ENCODE data around the gene RNF224.

RNF224 gene

DNA sequence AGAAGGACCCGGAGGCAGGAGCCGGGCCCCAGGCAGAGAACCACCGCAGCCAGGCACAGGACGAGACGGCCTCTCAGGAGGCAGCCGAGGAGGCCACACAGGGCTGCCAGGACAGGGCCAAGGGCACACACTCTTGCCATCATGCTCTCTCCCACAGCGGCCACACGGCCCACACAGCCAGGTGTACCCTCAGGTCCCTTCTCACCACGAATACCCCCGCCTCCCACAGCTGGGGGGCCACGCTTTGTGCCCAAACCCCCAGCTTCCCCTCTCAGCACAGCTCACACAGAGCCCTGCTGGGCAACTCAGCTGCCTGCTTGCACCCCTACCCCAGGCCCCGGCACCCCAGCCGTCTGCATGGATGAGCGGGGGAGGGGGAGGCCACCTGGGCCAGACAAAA, 33.5 kb upstream of the RNF224 start:
- H3K9me3 ChIP-seq (replicated peaks; ENCODE audit: low read length): no peaks in the 10 kb centered on the region
- H3K4me3 ChIP-seq (ENCODE audit: low read length): no peak overlapping the region
- H3K9ac ChIP-seq (ENCODE audit: low read depth, low read length): no peak overlapping the region
- H3K27me3 ChIP-seq (ENCODE audit: control insufficient read depth, insufficient read depth, low read length): no peaks in the 10 kb centered on the region
- H3K4me2 ChIP-seq (ENCODE audit: low read length): no peak overlapping the region
- H3K4me1 ChIP-seq (ENCODE audit: control insufficient read depth, insufficient read depth, low read length): peaks cover 23% of the 10 kb centered on the region
- H3K36me3 ChIP-seq (ENCODE audit: insufficient read depth, low read length): peaks cover 27% of the 10 kb centered on the region

DNA sequence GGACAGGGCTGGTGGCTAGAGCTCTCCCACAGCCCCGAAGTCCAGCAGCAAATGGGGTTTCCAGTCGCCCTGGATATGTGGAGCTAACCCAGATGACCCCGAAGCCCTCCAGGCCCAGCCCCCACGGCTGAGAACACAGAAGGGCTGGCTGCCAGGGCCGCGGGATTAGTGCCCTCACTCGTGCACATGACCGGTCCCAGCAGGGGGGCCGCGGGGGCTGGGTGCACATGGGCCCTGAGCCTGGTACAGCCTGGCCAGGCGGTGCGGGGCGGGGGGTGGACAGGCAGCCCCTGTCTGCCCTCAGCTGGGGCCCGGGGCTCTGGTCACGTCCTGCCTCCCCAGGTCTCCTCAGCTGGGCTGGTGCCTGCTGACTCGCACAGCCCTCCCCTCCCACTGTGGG, 32.9 kb upstream of the RNF224 start:
- no peak overlapping the region for H3K4me3 ChIP-seq (ENCODE audit: low read length)
- peaks cover 27% of the 10 kb centered on the region for H3K36me3 ChIP-seq (ENCODE audit: insufficient read depth, low read length)
- H3K9me3 ChIP-seq (replicated peaks; ENCODE audit: low read length): no peaks in the 10 kb centered on the region
- H3K9ac ChIP-seq (ENCODE audit: low read depth, low read length): no peak overlapping the region
- H3K27me3 ChIP-seq (ENCODE audit: control insufficient read depth, insufficient read depth, low read length): no peaks in the 10 kb centered on the region
- no peak overlapping the region for H3K4me2 ChIP-seq (ENCODE audit: low read length)
- peaks cover 28% of the 10 kb centered on the region for H3K4me1 ChIP-seq (ENCODE audit: control insufficient read depth, insufficient read depth, low read length)

DNA sequence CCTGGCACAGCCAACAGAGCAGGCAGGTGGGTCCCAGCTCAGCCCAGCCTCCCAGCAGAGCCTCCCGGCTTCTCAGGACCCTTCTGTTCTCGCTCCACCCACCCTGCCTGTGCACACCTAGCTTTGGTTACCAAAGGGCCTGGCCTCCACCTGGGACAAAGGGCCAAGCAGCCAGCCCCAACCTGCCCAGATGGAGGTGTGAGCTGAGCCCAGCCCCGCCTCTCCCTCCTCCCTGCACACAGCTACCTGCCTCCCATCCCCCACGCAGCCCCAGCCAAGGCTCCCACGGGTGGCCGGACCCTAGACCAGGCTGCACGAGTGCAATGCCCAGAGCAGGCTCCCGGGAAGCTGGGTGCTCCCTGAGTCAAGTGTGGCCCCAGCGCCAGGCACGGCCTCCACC, 32.4 kb upstream of the RNF224 start:
- no peaks in the 10 kb centered on the region for H3K9me3 ChIP-seq (replicated peaks; ENCODE audit: low read length)
- peaks cover 25% of the 10 kb centered on the region for H3K36me3 ChIP-seq (ENCODE audit: insufficient read depth, low read length)
- no peak overlapping the region for H3K9ac ChIP-seq (ENCODE audit: low read depth, low read length)
- no peaks in the 10 kb centered on the region for H3K27me3 ChIP-seq (ENCODE audit: control insufficient read depth, insufficient read depth, low read length)
- H3K4me2 ChIP-seq (ENCODE audit: low read length): no peak overlapping the region
- H3K4me3 ChIP-seq (ENCODE audit: low read length): no peak overlapping the region
- H3K4me1 ChIP-seq (ENCODE audit: control insufficient read depth, insufficient read depth, low read length): peaks cover 26% of the 10 kb centered on the region

DNA sequence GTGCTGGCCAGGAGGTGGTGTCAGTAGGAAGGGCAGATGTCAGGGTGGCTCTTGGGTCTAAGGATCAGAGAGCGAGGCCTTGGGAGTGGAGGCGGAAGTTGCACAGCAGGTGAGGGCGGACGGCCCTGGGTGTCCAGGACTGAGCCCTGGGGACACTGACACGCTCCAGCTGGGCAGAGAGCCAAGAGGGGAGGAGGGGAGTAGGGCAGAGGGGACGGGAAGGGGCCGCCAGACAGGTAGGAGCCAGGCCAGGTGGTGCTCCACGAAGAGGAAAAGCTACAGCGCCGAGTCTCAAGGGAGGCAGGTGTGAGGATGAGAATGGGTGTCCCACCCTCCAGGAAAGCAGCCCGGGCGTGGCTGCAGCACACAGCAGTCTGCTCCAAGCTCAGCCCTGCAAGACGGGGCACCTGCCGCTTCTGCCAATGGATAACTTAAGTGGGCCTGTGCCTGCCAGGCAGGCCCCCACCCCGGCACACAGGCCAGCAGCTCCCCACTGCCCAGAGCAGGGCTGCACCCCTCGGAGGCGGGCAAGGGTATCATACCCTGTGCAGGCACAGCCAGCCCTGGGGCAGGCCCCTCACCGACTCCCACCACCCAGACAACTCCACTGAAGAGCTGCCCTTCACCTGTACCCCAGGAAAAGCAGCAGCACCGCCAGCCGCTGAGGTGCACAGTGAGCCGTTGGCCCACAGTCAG, 31.6 kb upstream of the RNF224 start:
- Histone ChIP-seq H3K9me3 (replicated peaks; ENCODE audit: low read length) (no peaks in the 10 kb centered on the region), H3K4me3 (ENCODE audit: low read length) (no peak overlapping the region), H3K9ac (ENCODE audit: low read depth, low read length) (no peak overlapping the region), H3K4me1 (ENCODE audit: control insufficient read depth, insufficient read depth, low read length) (peaks cover 22% of the 10 kb centered on the region), H3K27me3 (ENCODE audit: control insufficient read depth, insufficient read depth, low read length) (no peaks in the 10 kb centered on the region), H3K36me3 (ENCODE audit: insufficient read depth, low read length) (peaks cover 18% of the 10 kb centered on the region), H3K4me2 (ENCODE audit: low read length) (no peak overlapping the region)

DNA sequence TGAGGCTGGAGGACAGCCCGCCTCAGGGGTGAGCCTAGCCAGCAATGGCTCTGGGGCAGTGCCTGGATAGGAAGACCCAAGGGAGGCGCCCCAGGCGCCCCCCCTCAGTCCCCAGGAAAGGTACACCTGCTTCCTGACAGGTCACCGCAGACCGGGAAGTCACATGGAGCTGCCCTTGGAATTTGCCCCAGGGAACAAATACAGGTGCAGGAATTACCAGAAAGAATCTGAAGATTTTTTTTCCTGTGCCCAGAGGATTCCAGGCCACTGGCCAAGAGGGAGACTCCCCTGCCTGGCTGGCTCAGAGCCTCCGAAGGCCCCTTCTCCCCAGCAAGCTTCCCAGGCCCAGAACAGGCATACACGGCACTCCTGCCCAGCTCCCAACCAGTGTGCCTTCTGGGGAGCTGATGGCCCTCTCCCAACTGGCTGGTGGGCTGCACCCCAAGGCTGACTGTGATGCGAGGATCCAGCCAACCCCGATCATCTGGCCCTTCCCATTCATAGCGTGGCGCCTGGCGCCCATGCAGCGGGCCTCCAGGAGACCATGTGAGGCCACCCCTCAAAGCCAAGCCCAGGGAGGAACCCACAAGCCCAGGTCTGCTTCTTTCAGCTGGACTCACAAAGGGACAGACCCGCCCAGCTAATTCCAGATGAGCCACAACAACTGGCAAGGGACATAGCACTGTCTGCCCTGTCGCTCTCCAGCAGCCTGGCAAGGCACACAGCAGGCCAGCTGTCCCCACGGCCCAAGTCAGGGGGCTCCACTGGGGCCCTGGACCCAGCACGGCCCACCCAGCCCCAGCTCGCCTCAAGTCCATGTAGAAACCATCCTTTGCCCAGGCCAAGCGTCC, 29.0 kb upstream of the RNF224 start:
- Histone ChIP-seq H3K4me3 (ENCODE audit: low read length) (peak overlapping the region; percentile 84), H3K27me3 (ENCODE audit: control insufficient read depth, insufficient read depth, low read length) (no peaks in the 10 kb centered on the region), H3K4me1 (ENCODE audit: control insufficient read depth, insufficient read depth, low read length) (peaks cover 30% of the 10 kb centered on the region), H3K9me3 (replicated peaks; ENCODE audit: low read length) (no peaks in the 10 kb centered on the region), H3K4me2 (ENCODE audit: low read length) (peak overlapping the region; percentile 83), H3K36me3 (ENCODE audit: insufficient read depth, low read length) (no peaks in the 10 kb centered on the region), H3K9ac (ENCODE audit: low read depth, low read length) (peak overlapping the region; percentile 11)

DNA sequence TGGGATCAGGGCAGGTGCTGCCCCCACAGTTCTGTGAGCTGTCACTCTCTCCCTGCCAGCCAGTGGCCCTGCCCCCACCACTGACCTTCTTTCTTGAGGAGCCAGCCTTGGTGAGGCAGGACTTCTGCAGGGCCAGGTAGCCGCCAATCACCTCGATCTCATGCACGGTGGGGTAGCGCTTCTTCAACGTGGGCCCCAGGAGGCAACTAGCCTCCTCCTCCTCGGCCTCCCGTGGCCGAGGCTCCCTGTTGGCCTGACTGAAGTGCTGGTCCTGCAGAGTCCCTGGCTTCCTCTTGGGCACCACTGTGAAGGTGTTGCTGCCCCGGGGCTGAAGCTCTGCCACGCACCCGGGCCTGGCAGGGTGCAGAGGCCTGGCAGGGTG, 28.4 kb upstream of the RNF224 start:
- H3K4me2 ChIP-seq (ENCODE audit: low read length): peak overlapping the region; percentile 83
- H3K9ac ChIP-seq (ENCODE audit: low read depth, low read length): peak overlapping the region; percentile 44
- H3K27me3 ChIP-seq (ENCODE audit: control insufficient read depth, insufficient read depth, low read length): no peaks in the 10 kb centered on the region
- H3K9me3 ChIP-seq (replicated peaks; ENCODE audit: low read length): no peaks in the 10 kb centered on the region
- no peaks in the 10 kb centered on the region for H3K36me3 ChIP-seq (ENCODE audit: insufficient read depth, low read length)
- H3K4me3 ChIP-seq (ENCODE audit: low read length): peak overlapping the region; percentile 84
- H3K4me1 ChIP-seq (ENCODE audit: control insufficient read depth, insufficient read depth, low read length): peaks cover 32% of the 10 kb centered on the region

DNA sequence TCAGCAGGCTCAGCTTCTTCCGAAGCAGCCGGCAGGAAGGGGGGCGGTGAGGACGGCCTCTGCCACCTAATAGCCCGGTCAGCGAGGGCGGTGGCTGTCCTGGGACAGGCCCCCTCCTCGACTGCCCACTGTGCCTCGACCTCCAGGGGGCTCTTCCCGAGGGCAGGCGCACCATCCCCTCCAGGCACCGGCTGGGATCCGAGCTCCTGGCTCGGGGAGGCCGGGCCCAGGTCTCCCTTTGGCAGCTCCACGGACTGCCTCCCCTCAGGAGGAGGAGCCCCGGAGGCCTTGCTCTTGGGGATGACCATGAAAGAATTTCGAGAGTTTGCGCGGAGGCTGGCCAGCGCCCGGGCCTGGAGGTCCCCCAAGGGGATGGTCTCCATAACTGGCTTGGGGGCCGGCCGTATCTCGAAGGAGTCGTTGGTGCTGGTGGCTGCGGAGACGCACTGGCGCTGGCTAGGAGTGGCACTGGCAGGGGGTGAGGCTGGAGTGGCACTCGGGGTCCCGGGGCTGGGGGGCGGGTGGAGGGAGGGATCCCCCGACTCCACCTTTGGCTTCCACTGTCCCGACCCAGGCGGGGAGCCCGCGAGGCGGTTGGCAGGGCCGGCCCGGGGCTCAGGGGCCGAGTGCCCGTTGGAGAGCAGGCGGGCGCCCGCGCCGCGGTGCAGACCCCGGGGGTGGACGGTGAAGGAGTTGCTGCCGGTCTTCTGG, 27.7 kb upstream of the RNF224 start:
- no peaks in the 10 kb centered on the region for H3K27me3 ChIP-seq (ENCODE audit: control insufficient read depth, insufficient read depth, low read length)
- H3K4me2 ChIP-seq (ENCODE audit: low read length): peak overlapping the region; percentile 83
- H3K9me3 ChIP-seq (replicated peaks; ENCODE audit: low read length): no peaks in the 10 kb centered on the region
- peak overlapping the region; percentile 84 for H3K4me3 ChIP-seq (ENCODE audit: low read length)
- peak overlapping the region; percentile 44 for H3K9ac ChIP-seq (ENCODE audit: low read depth, low read length)
- H3K36me3 ChIP-seq (ENCODE audit: insufficient read depth, low read length): no peaks in the 10 kb centered on the region
- H3K4me1 ChIP-seq (ENCODE audit: control insufficient read depth, insufficient read depth, low read length): peaks cover 38% of the 10 kb centered on the region

DNA sequence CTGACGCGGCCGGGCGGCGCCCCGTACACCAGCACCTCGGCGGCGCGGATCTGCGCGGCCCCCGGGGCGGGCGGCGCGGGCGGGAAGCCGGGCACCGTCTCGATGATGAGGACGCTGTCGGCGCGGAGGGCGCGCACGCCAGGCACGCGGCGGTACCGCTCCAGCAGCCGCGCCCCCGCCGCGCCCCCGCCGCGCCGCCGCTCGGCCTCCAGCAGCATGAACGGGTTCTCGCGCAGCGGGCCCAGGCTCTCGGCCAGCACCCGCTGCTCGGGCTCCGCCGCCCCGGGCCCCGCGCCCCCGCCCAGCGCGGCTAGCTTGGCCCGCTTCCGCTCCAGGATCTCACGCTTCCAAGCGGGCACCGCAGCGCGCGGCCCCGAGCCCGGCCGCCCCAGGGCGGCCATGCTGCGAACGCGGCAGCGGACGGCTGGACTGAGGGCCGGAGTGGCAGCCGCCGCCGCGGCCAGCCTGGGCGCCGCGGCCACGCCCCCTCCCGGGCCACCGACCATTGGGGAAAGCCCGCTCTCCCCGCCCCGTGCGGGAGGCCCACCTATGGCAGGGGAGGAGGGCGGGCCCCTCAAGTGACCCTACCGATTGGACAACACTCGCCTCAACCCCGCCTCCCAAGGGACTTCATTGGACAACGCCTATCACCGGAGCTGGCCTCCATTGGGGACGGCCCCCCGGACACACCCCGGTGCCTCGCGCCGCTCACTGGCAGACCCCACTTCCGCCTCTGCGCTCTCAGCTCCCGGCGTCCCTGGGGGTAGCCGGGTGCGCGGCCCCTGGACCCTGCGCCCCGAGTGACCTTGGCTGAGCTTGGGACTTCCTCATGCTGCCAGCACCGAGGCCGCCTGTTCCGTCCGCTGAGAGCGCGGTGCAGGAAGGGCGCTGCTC, 26.7 kb upstream of the RNF224 start, which contains the start of gene TPRN:
Gene TPRN, minus strand, starts transcription at position 431 of the 894 bp plus-strand sequence. Its CDS starts 30 bp downstream, at position 401.
- Histone ChIP-seq H3K36me3 (ENCODE audit: insufficient read depth, low read length) (no peaks in the 10 kb centered on the region), H3K4me2 (ENCODE audit: low read length) (peak within 1 kb of the TSS; percentile 95), H3K4me3 (ENCODE audit: low read length) (peak within 1 kb of the TSS; percentile 93), H3K9ac (ENCODE audit: low read depth, low read length) (peak within 1 kb of the TSS; percentile 79), H3K9me3 (replicated peaks; ENCODE audit: low read length) (no peaks in the 10 kb centered on the region), H3K4me1 (ENCODE audit: control insufficient read depth, insufficient read depth, low read length) (peaks cover 41% of the 10 kb centered on the region), H3K27me3 (ENCODE audit: control insufficient read depth, insufficient read depth, low read length) (no peaks in the 10 kb centered on the region)

DNA sequence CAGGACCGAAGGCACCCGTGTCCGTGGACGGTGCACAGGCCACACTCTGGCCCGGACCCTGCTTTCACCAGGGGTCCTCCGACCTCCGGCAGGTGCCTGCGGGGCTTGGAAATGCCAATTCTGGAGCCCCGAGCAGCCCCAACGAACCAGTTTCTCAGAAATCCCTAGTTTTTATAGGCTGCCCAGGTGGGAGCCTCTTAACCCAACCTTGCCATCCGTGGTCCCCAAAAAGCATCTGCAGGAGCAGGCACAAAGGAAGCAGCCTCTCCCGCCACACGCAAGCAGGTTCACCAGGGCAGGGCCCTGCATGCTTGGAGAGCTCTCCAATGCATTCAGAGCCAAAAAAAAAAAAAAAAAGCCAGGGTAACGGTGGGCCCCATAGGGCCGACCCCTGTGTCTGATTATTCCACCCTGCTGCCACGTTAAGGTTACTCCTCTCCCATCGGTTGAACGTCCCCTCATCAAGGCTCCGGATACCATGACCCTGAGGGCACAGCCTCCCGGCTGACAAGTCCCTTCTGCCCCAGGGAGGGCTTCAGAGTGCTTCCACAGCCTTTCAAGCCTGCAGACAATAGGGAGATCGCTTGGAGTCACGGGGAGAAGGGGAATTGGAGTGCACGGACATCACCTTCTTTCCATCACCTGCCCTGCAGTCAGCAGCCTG, 26.0 kb upstream of the RNF224 start:
- H3K36me3 ChIP-seq (ENCODE audit: insufficient read depth, low read length): no peaks in the 10 kb centered on the region
- no peaks in the 10 kb centered on the region for H3K9me3 ChIP-seq (replicated peaks; ENCODE audit: low read length)
- H3K4me3 ChIP-seq (ENCODE audit: low read length): peak overlapping the region; percentile 93
- H3K9ac ChIP-seq (ENCODE audit: low read depth, low read length): peak overlapping the region; percentile 78
- H3K4me1 ChIP-seq (ENCODE audit: control insufficient read depth, insufficient read depth, low read length): peaks cover 45% of the 10 kb centered on the region
- no peaks in the 10 kb centered on the region for H3K27me3 ChIP-seq (ENCODE audit: control insufficient read depth, insufficient read depth, low read length)
- H3K4me2 ChIP-seq (ENCODE audit: low read length): peak overlapping the region; percentile 95

DNA sequence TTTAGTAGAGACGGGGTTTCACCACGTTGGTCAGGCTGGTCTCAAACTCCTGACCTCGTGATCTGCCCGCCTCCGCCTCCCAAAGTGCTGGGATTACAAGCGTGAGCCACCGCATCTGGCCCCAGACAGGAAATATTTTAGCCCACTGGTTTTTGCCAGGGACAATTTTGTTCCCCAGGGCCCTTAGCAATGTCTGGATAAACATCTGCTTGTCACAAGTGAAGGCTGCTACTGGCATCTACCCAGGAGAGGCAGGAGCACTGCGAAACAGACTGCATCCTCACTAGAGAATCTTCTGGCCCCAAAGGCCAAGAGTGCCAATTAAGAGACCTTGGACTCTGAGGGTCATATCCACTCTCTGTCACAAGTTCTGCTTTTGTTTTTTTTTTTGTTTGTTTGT, 24.3 kb upstream of the RNF224 start:
- H3K4me1 ChIP-seq (ENCODE audit: control insufficient read depth, insufficient read depth, low read length): peaks cover 48% of the 10 kb centered on the region
- no peaks in the 10 kb centered on the region for H3K9me3 ChIP-seq (replicated peaks; ENCODE audit: low read length)
- no peak overlapping the region for H3K4me2 ChIP-seq (ENCODE audit: low read length)
- H3K4me3 ChIP-seq (ENCODE audit: low read length): no peak overlapping the region
- peaks cover 6% of the 10 kb centered on the region for H3K36me3 ChIP-seq (ENCODE audit: insufficient read depth, low read length)
- H3K9ac ChIP-seq (ENCODE audit: low read depth, low read length): no peak overlapping the region
- H3K27me3 ChIP-seq (ENCODE audit: control insufficient read depth, insufficient read depth, low read length): no peaks in the 10 kb centered on the region

Data from skeletal muscle satellite cell (primary cell).